Stimulated activated CD4-positive, alpha-beta T cell treated with anti-CD3 and anti-CD28 coated beads, Interleukin-1b, Interleukin-23, amount 100 ng/mL, for 1 hour (primary cell): Measurements from ENCODE around the gene APOC4.
A peak's percentile ranks its signal among the peaks of the same experiment; 100 is the strongest.
"Not testable (repeated sequence)": the region's sequence is repeated elsewhere in the genome, so short reads cannot be mapped to it uniquely, and the experiment has no call there.

Experiments used
- DNase-seq, 2 donors: peaks; one replicate each; pipeline ENCODE4 v3.0.0-alpha.2; 2020; ENCODE audit warnings: low read depth in 2 of 2

The APOC4 gene

GRCh38 chr19:44914433-44915206 is 27.4 kb upstream of the APOC4 start, which contains the start of gene APOC1:
TSS of gene APOC1 (plus strand) at chr19:44914608. CDS start at chr19:44914892, 284 bp downstream.
- peak; percentile 26 to 45 for DNase-seq

DNA sequence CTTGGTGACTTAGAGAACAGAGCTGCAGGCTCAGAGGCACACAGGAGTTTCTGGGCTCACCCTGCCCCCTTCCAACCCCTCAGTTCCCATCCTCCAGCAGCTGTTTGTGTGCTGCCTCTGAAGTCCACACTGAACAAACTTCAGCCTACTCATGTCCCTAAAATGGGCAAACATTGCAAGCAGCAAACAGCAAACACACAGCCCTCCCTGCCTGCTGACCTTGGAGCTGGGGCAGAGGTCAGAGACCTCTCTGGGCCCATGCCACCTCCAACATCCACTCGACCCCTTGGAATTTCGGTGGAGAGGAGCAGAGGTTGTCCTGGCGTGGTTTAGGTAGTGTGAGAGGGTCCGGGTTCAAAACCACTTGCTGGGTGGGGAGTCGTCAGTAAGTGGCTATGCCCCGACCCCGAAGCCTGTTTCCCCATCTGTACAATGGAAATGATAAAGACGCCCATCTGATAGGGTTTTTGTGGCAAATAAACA is 17.8 kb upstream of the APOC4 start:
- no peak for DNase-seq

- DNase-seq, result no peak
These were observed 16.7 kb upstream of the APOC4 start for GRCh38 chr19:44925114-44925891.

DNA sequence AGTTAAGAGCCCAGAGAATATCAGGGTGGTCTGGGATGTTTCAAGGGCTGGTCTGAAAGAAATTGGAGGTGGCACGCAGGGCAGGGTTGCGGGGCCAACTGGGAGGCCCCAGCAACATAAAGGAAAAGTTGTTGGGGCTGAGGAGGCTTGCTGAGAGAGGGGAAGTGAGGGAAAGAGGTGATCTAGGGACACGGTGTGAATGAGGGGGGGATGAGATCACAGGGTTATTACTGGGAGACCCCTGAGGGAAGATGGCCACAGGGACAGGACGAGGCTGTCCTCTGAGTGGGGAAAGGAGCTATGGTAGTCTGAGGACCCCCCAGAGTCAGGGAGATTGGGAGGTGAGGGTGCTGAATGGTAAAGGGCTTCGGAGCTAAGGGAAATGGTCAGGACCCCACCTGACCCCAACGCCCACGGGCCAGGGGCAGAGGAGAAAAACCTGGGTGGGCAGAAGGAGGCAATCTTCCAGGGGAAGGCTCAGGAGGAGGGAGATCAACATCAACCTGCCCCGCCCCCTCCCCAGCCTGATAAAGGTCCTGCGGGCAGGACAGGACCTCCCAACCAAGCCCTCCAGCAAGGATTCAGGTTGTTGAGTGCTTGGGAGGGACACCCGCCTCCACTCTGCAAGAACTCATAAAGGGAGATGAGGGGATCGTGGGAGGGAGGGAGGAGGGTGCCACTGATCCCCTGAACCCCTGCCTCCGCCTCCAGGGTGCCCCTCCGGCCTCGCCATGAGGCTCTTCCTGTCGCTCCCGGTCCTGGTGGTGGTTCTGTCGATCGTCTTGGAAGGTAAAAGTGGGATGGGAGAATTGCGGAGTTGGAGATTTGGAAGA is 15.6 kb upstream of the APOC4 start:
- not testable (repeated sequence) for DNase-seq

DNA sequence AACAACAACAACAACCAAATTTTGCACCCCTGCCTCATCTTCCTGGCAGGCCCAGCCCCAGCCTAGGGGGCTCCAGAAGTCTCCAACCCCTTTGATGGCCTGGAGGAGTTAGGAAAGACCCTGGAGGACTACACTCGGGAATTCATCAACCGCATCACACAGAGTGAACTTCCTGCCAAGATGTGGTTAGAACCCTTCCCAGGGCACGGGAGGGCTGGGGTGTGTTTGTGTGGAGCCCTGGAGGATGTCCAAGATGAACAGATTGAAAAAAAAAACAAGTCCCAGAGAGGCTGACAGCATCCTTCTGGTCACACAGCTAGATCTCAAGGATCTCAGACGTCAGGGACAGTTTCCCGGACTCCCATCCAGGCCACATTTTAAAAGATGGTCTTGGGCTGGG is 14.3 kb upstream of the APOC4 start:
- no peak for DNase-seq

GRCh38 chr19:44930088-44930487 is 11.9 kb upstream of the APOC4 start:
- no peak for DNase-seq

- no peak for DNase-seq
These were observed 10.5 kb upstream of the APOC4 start for GRCh38 chr19:44931541-44931940.

GRCh38 chr19:44939668-44940067 is 2.4 kb upstream of the APOC4 start:
- DNase-seq, result no peak

DNA sequence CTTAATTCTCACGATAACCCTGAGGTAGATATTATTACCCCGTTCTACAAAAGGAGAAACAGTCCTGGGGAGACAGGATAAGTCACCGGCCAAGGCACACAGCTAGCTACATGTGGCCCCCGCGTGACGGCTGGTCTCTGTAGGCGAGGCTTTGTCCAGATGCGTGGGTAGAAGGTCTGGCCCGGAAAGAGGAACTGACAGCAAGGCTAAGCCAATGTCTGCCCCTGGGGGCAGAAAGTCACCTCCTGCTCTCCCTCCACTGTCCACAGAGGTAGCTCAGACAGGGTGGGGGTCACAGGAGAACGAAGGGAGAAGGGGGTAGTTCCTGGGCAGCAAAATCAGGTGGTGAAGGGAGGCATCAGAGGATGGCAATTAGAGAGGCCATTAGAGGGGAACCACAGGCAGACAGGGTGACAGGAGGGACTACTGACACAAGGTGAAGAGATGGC is 1.8 kb downstream of the APOC4 start:
- no peak for DNase-seq

DNA sequence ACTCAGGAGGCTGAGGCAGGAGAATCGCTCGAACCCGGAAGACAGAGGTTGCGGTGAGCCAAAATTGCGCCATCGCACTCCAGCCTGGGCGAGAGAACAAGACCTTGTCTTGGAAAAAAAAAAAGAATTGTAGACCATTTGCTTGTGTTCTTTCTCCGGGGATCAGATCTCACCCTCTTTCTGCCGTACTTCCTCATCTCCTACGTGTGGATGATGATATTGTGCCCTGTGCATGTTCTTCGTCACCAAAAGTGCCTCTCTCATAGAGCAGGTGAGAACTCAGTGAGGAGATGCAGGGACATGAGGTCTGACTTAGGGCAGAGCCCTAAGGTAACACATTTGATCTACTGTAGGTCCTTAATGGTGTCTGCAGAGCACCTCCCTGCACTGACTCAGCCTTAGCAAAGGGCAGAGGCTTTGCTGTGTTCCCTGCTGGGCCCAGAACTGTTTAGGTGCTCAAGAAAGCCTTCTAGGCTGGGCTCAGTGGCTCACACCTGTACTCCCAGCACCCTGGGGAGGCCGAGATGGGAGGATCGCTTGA is 5.1 kb downstream of the APOC4 start:
- no peak for DNase-seq

- no peak for DNase-seq
These were observed 6.2 kb downstream of the APOC4 start for GRCh38 chr19:44948237-44948636.

- no peak for DNase-seq
These were observed 6.8 kb downstream of the APOC4 start for GRCh38 chr19:44948763-44949374.

GRCh38 chr19:44949550-44949949 is 7.5 kb downstream of the APOC4 start:
- DNase-seq, result no peak

DNA sequence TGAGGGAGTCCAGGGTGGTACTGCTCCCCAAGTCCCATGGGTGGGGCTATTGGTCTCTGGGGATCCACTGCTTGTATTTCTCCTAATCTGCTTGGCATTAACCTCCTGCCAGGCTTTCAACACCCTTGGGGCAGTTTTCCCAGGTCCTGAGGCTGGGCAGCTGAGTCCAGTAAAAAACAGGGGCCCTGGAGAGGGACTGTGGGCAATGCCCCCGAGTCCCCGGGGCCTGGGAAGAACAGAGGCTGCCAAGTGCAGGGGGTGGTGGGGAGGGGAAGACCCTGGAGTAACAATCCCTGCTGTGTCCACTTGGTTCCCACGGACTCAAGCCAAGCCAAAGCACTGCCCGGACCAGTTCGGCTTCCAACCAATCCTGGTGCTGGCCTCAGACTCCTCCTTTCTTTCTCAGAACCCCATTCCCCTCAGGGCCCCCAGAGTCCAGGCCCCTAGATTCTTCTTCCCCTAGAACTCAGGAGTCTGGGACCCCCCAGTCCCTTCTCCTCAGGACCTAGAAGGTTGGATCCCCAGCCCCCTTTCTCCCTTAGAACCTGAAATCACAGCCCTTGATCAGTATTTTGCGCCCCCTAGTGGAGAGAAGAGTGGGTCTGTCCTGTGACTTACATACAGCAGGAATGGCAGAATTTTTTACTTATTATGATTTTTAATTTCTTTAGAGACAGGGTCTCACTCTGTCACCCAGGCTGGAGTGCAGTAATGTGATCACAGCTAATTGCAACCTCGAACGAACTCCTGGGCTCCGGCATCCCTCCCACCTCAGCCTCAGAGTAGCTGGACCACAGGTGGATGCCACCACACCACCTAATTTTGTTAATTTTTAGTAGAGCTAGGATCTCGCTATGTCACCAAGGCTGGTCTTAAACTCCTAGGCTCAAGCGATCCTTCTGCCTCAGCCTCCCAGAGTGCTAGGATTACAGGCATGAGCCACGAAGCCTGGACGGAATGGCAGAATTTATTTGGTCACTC is 9.4 kb downstream of the APOC4 start:
- DNase-seq, result peak; percentile 21 to 27

DNA sequence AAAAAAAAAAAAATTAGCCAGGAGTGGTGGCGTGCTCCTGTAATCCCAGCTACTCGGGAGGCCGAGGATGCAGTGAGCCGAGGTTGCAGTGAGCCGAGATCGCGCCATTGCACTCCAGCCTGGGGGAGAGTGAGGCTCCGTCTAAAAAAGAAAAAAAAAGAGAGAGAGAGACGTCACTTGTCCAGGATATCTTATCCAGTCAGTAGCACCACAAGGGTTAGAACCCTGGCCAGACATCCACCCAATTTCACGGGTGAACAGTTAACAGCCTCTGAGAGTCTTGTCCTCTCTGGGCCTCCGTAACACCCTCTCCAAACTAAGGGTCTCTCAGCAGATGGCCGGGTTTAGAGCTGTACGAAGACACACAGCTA is 12.2 kb downstream of the APOC4 start:
- no peak for DNase-seq

DNA sequence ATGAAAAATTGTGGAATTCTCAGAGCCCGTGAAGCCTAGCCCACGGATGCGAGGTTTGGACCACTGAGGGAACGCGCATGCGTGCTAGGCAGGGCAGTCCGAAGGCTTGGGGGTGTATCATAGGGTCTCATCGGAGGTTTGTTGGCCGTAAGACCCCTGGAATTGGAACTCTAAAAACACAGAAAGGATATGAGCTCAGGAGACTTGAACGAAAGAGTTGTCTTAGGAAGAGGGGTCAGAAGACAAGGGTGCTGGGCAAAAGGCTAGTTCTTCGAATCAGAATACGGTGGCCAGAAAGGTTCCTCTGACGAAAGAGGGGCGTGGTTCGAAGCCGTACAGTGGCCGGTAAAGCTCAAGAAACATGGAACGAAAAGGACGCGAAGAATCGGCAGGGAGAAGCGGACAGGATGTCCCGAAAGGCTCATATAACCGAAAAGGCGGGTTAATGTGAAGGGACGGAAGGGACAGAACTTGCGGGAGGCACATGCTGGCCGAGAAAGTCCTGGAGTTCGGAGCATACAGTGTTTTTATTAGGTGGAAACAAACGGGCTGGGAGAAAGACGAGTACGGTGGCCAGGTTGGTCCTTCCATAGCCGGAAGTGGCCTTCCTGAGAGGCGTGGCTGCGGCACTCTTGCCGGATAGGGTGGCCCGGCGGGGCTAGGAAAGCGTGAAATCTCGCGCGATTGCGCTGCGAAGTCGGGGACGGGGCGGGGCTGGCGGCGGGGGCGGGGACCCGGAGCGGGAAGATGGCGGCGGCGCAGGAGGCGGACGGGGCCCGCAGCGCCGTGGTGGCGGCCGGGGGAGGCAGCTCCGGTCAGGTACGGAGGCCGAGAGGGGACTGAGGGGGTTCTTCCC is 12.8 kb downstream of the APOC4 start, which contains the start of gene CLPTM1:
Gene CLPTM1, plus strand, starts transcription at position 732 of the 856 bp plus-strand sequence. Its CDS starts 16 bp downstream, at position 748.
- peak; percentile 87 to 97 for DNase-seq

DNA sequence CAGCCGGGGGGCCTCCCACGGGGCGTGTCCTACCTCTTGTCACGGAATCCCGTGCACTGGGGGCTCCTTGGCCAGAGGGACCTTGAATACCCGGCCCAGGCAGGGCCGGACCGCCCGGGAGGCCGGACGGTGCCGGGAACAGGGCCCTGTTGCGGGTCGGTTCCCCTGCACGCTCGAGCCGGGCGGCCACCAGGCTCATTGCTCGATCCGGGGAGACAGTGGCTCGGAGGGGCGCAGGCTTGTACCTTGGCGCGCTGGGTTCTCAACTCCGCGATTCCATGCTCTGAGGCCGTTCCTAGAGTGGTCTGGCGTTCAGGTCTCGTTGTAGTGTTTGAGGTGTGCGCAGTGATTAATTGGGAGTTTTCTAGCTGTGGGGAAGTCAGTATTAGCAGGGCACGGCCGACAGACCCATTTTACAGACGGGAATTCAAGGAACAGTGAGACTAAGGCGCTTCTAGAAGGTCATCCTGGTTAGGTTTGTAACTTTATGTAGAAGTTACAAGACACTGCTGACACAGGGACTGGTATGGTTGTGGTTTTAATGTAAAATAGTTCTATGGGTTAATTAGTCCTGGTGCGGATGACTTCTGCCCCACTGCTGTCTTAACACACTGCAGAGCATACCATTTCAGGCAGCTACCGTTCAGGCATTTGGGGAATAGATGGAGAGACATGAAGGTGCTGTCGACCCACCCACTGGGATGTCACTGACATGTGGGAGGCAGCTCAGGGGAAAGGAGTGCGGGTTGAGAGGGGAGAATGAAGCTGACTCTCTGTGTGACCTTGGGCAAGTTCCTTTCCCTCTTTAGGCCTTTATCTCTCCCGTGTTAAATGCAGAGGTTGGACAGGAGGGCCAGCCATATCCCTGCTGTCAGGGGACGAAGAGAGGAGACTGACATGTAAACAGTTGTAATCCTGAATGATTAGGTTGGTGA is 13.7 kb downstream of the APOC4 start:
- no peak for DNase-seq

DNA sequence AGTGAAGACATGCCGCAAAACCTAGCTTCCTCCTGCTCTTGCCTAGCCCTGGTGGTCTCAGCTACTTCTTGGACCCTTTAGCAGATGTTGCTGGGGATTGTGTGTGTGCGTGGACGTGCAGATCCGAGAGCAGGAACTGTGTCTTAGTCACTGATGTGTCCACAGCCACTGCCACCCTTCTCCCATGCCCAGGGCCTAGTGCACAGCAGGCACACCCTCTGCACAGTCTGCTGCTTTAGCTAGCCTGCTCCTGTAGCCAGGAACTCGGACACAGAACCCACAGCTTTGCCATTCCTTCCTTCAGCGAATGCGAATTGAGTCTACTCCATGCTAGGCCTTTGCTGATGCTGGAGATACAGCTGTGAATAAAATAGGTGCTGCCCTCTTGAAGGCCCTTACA is 15.5 kb downstream of the APOC4 start:
- DNase-seq, result no peak
